Kidney epithelial cell (primary cell): ENCODE results near the gene TRA2B. TPM values are rescaled to one million over a fixed set of nuclear protein-coding genes. Genes with fewer than 3 reads are reported as not detected.
A peak's percentile ranks its signal among the peaks of the same experiment; 100 is the strongest.

Experiments
- DNase-seq: peaks from one replicate; pipeline ENCODE4 v3.0.0-alpha.2; 2010; ENCODE audit warnings: low read depth
- H3K27me3 ChIP-seq: 2 replicates; pipeline ENCODE4 v1.6.0; 2011; ENCODE audit warnings: low read length; ENCODE audit not compliant: control insufficient read depth, insufficient read depth
- H3K36me3 ChIP-seq: 2 replicates; pipeline ENCODE4 v1.5.1; 2011; ENCODE audit warnings: low read length; ENCODE audit not compliant: control insufficient read depth, insufficient read depth
- H3K4me3 ChIP-seq: 2 replicates; pipeline ENCODE4 v1.5.1; 2011; ENCODE audit warnings: low read depth, mild to moderate bottlenecking, control low read depth, low read length
- total RNA-seq: library from RNA; depleted of rRNA; stranded (reverse); fragments of >200 nt; gene quantifications from 2 replicates; pipeline ENCODE4 v1.2.3, GENCODE V29; 2015
- TF ChIP-seq, protein P1 (sequence below): IDR thresholded peaks from 2 replicates; pipeline ENCODE4 v1.5.1; 2011; ENCODE audit warnings: mild to moderate bottlenecking, moderate library complexity, low read length, control low read depth, inconsistent platforms; ENCODE audit not compliant: insufficient read depth, poor library complexity, severe bottlenecking

The TRA2B gene
- total RNA-seq, 1 donor from 2014 or later, result 154 TPM

DNA sequence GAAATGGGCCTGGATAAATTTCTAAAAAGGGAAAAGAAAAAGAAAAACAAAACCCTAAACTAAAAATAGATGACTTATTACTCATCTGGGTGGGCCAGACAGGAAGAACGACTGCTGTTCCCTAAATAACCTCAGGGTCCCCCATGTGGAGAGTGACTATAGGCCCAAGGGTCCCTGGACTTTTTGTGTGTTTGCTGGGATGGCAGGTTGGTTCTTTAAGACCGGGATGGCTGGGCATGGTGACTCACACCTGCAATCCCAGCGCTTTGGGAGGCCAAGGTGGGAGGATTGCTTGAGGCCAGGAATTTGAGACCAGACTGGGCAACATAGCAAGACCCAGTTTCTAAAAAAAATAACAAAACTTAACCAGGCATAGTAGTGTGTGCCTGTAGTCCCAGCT, 43.8 kb upstream of the TRA2B start:
- TF ChIP-seq, protein P1, sequence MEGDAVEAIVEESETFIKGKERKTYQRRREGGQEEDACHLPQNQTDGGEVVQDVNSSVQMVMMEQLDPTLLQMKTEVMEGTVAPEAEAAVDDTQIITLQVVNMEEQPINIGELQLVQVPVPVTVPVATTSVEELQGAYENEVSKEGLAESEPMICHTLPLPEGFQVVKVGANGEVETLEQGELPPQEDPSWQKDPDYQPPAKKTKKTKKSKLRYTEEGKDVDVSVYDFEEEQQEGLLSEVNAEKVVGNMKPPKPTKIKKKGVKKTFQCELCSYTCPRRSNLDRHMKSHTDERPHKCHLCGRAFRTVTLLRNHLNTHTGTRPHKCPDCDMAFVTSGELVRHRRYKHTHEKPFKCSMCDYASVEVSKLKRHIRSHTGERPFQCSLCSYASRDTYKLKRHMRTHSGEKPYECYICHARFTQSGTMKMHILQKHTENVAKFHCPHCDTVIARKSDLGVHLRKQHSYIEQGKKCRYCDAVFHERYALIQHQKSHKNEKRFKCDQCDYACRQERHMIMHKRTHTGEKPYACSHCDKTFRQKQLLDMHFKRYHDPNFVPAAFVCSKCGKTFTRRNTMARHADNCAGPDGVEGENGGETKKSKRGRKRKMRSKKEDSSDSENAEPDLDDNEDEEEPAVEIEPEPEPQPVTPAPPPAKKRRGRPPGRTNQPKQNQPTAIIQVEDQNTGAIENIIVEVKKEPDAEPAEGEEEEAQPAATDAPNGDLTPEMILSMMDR, result no peak
- no peak for DNase-seq

DNA sequence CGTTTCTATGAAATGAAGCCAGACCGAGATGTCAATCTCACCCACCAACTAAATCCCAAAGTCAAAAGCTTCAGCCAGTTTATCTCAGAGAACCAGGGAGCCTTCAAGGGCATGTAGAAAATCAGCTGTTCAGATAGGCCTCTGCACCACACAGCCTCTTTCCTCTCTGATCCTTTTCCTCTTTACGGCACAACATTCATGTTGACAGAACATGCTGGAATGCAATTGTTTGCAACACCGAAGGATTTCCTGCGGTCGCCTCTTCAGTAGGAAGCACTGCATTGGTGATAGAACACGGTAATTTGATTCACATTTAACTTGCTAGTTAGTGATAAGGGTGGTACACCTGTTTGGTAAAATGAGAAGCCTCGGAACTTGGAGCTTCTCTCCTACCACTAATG, 41.9 kb upstream of the TRA2B start:
- TF ChIP-seq, protein P1, result no peak
- Histone ChIP-seq H3K27me3 (no peaks in the 10 kb centered on the region), H3K36me3 (no peaks in the 10 kb centered on the region), H3K4me3 (no peak overlapping the region)
- no peak for DNase-seq

More for the DNA sequence above, 43.8 kb upstream of the TRA2B start:
- Histone ChIP-seq H3K27me3 (no peaks in the 10 kb centered on the region), H3K36me3 (no peaks in the 10 kb centered on the region), H3K4me3 (no peak overlapping the region)

- H3K36me3 ChIP-seq, result no peaks in the 10 kb centered on the region
Measured at GRCh38 chr3:185978516-185978915, 40.7 kb upstream of the TRA2B start.

DNA sequence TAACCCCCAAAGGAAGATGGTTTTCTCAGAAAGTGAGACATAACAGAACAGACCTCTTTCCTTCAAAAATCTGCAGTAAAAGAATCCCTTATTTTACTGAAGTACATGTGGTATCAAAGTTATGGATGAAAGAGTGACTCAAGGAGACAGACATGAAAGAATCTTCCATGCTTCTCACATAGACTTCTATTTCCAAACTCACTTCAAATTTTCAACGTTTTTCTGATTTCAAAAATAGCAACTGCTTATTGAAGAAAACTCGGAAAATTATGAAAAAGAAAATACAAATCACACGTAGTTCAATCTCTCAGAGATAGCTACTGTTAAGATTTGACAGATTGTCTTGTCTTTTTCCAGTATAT, 39.8 kb upstream of the TRA2B start:
- H3K4me3 ChIP-seq, result no peak overlapping the region
- no peaks in the 10 kb centered on the region for H3K27me3 ChIP-seq
- DNase-seq, result no peak
- TF ChIP-seq, protein P1, result no peak
- H3K36me3 ChIP-seq, result no peaks in the 10 kb centered on the region

More at GRCh38 chr3:185978516-185978915, 40.7 kb upstream of the TRA2B start:
- Histone ChIP-seq H3K4me3 (no peak overlapping the region), H3K27me3 (no peaks in the 10 kb centered on the region)
- no peak for DNase-seq
- TF ChIP-seq, protein P1, result no peak

GRCh38 chr3:185976977-185977678, 39.3 kb upstream of the TRA2B start:
- Histone ChIP-seq H3K4me3 (no peak overlapping the region), H3K27me3 (no peaks in the 10 kb centered on the region), H3K36me3 (no peaks in the 10 kb centered on the region)
- no peak for DNase-seq
- TF ChIP-seq, protein P1, result peak; percentile 93

GRCh38 chr3:185976100-185976499, 38.3 kb upstream of the TRA2B start:
- Histone ChIP-seq H3K36me3 (no peaks in the 10 kb centered on the region), H3K4me3 (no peak overlapping the region), H3K27me3 (no peaks in the 10 kb centered on the region)
- TF ChIP-seq, protein P1, result no peak
- DNase-seq, result no peak
